ENCODE results near the gene RAB4A.

Gene RAB4A

GRCh38 chr1:229244091-229244490, 26.8 kb upstream of the RAB4A start:
- DNase-seq (ENCODE audit: low spot score), result no peak

DNA sequence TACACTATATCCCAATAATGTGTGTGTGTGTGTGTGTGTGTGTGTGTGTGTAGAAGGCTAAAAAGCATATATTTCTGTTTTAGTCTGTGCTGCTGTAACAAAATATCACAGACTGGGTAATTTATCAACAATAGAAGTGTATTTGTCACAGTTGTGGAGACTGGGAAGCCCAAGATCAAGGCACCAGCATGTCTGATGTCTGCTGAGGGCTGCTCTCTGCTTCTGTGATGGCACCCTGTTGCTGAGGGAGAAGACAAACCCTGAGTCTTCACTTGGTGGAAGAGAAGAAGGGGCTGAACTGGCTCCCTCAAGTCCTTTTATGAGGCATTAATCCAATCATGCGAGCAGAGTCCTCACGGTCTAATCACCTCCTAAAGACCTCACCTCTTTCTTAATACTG, 23.0 kb upstream of the RAB4A start:
- DNase-seq (ENCODE audit: low spot score), result no peak

GRCh38 chr1:229248821-229249817, 21.8 kb upstream of the RAB4A start:
- no peak for DNase-seq (ENCODE audit: low spot score)

GRCh38 chr1:229249854-229250644, 20.9 kb upstream of the RAB4A start:
- DNase-seq (ENCODE audit: low spot score), result no peak

DNA sequence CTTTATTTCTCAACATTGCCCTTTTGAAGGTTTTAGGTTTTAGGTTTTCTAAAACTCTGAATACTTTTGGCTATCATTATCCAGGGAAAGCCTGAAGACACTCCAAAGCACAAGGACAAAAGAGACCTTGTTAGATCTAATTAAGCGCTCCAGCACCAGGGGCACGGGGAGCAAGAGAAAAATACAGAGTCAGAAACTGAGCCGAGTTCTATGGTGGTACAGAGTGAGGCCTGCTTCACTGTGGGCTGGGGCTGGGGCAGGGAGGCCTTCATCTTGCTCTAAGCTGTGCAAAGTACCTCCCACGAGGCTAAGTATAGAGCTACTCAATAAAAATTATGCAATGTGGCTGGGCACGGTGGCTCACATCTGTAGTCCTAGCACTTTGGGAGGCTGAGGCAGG, 19.7 kb upstream of the RAB4A start:
- DNase-seq (ENCODE audit: low spot score), result no peak

- DNase-seq (ENCODE audit: low spot score), result no peak
Measured at GRCh38 chr1:229252228-229252984, 18.5 kb upstream of the RAB4A start.

DNA sequence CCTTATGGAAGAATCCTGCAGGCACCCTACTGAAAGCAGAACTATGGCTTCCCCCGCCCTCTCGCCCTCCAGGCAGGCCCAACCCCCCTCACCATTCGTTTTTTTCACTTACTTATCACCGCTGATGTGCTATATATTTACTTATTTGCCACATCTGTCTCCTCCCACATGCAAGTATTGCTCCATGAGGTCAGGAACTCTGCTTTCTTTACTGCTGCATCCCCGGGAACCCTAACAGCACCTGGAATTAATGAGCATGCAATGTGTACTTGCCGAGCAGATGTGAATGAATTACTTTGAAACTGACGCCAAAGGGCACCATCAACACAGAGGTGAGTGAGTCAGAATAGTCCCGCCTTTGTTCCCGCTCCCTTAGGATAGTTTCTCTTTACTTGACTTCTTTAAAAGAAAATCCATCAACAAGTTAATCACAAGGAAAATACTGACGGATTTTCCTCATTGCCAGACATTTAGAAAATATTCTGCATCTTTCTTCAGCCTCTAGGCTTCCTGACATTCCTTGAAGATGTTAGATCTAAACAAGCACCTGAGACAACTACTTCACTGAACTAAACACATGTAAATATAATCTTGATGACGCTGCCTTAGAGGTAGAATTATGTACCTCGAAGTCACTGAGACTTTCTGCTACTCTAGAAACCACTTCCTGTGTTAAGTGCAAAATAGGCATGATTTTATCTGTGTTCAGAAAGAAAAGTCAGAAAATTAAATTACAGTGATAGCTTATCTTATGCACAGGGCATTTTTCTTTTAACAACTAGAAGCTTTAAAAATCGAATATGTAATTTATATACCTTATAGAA, 17.5 kb upstream of the RAB4A start:
- no peak for DNase-seq (ENCODE audit: low spot score)

DNA sequence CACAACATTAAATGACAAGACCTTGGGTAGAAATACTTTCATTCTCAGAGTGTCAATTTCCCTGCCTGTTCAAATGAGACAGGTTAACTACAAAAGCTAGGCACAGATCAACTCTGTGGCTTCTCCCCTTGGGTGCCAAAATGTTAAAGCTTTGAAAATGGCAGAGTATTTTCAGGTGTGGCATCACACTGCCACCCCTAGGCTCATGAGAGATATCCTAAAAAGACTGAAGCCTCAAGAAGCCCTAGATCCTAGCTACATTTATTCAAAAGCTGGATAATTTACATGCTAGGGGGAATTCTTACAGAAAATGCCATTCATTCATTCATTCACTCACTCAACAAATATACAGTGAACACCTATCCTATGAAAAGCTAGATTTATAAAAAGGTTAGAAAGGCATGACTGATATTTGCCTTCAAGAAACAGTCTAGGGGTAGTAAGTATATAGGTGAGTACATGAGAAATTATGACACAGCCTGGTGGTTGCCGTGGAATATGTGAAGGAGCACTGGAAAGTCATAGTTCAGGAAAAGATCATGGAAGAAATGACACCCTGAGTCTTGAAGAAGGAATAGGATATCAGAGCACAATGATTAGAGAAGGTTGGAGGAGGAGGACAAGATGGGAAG, 15.9 kb upstream of the RAB4A start:
- DNase-seq (ENCODE audit: low spot score), result no peak

GRCh38 chr1:229258031-229258756, 12.7 kb upstream of the RAB4A start:
- DNase-seq (ENCODE audit: low spot score), result peak; percentile 73

DNA sequence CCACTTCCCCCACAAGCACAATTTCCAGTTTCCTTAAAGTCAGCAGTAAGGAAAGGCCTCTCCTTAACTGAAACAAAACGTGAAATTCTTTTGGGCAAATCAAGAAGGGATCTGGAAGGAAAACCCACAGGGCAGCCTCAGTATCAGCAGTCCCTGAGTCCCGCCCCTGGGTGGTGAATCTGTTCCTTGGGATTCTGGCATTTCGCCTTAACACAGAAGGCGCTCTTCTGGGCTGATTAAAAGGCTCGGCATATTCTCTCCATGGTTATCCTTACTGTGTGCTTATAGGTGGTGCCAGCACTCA, 12.2 kb upstream of the RAB4A start:
- DNase-seq (ENCODE audit: low spot score), result no peak

- no peak for DNase-seq (ENCODE audit: low spot score)
Measured at GRCh38 chr1:229260297-229260696, 10.6 kb upstream of the RAB4A start.

- no peak for DNase-seq (ENCODE audit: low spot score)
Measured at GRCh38 chr1:229262239-229262638, 8.7 kb upstream of the RAB4A start.

GRCh38 chr1:229263254-229263653, 7.7 kb upstream of the RAB4A start:
- DNase-seq (ENCODE audit: low spot score), result no peak

DNA sequence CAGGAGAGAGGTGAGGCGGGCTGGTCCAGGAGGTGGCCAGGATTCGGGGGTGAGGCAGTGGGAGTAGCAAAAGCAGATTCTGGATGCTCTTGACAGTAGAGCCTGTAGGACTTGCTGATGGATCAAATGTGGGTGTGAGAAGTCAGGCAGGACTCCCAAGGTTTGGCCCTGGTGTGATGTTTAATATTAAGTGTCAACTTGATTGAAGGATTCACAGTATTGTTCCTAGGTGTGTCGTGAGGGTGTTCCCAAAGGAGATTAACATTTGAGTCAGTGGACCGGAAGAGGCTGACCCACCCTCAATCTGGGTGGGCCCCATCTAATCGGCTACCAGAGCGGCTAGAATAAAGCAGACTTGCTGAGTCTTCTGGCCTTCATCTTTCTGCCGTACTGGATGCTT, 6.8 kb upstream of the RAB4A start:
- no peak for DNase-seq (ENCODE audit: low spot score)

- no peak for DNase-seq (ENCODE audit: low spot score)
Measured at GRCh38 chr1:229264487-229264886, 6.4 kb upstream of the RAB4A start.

DNA sequence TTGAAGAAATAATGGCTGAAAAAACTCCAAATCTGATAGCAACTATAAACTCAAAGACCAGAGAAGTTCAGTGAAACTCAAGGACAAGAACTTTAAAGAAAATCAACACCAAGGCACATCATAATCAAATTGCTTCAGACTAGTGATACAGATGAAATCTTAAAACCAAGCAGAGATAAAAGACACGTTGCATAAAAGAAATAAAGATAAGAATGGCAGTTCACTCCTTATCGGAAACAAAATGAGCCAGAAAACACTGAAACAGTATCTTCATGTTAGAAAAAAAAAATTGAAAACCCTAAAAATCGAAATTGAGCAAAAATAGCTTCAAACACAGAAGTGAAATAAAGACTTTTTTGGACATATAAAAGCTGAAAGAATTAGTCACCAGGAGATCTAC, 4.6 kb upstream of the RAB4A start:
- DNase-seq (ENCODE audit: low spot score), result no peak

GRCh38 chr1:229266832-229267500, 3.9 kb upstream of the RAB4A start:
- DNase-seq (ENCODE audit: low spot score), result no peak

- DNase-seq (ENCODE audit: low spot score), result no peak
Measured at GRCh38 chr1:229268505-229268904, 2.4 kb upstream of the RAB4A start.

DNA sequence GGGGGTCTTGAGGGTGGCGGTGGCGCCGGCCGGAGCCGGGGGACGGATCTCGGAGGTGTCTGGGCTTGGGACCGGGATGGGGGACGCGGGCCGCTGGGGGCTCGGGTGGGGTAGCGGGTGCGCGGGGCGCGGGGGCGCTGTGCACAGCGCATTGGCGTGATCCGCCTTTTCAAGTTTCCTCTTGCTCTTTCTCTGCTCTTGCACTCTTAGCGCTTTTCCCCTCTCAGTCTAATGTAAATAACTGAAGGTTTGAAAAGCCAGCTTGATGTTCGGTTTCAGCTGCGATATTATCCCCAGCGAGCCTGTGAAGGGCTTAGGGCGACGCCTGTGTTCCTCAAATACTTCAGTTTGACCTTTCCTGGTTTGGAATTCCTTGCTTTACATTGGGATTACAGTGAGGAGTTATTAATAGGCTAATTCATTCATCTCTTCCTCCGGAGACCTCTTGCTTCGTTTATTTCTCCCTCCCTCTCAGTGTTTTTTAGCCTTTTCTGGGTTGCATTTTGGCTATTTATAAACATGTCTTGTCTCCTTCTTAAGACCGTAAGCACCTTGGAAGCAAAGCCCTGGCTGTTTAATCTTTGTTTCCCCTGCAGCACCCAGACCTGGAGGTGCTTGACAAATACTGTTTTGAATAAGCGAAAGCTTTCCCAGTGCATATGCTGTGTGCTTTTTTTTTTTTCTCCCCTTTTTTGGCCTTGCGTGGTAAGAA, 693 bp downstream of the RAB4A start:
- no peak for DNase-seq (ENCODE audit: low spot score)
